H1 (cell line): ENCODE measurements around the gene SAMD4A. TPM values are rescaled to one million over a fixed set of nuclear protein-coding genes. Genes with fewer than 3 reads are reported as not detected.

ENCODE experiments used
- EZH2 ChIP-seq: fragments of 200-600 bp; sonication (generic); IDR thresholded peaks from 2 replicates; pipeline ENCODE4 v1.7.1; 2012; ENCODE audit warnings: low read depth, mild to moderate bottlenecking, moderate library complexity, low read length, inconsistent platforms; ENCODE audit not compliant: severe bottlenecking
- HDAC6 ChIP-seq: IDR thresholded peaks from one replicate; pipeline ENCODE4 v1.7.1; 2012; ENCODE audit warnings: low read depth, mild to moderate bottlenecking, inconsistent platforms, low read length, moderate library complexity
- POLR2A ChIP-seq, 2 experiments: IDR thresholded peaks; 1 replicate in 1 of 2; 2 replicates in 1 of 2; pipeline ENCODE4 v1.6.1; 2011; ENCODE audit warnings: low read depth in 2 of 2, low read length in 2 of 2, mild to moderate bottlenecking in 2 of 2; ENCODE audit errors: control extremely low read depth in 1 of 2
- RAD21 ChIP-seq, 2 experiments: IDR thresholded peaks in 1 of 2; conservative IDR thresholded peaks in 1 of 2; 2 replicates each; pipeline ENCODE4 v1.6.1; 2011; ENCODE audit warnings: low read depth in 2 of 2, low read length in 2 of 2, improper control_type of control experiment in 1 of 2, inconsistent platforms in 1 of 2, mild to moderate bottlenecking in 1 of 2, moderate library complexity in 1 of 2
- SRF ChIP-seq: IDR thresholded peaks from 2 replicates; pipeline ENCODE4 v1.6.1; 2011; ENCODE audit warnings: mild to moderate bottlenecking, low read depth, low read length, moderate library complexity
- polyA plus RNA-seq, 7 experiments: library from polyadenylated mRNA; depleted of rRNA in 3 of 7; stranded (reverse) in 5 of 7; unstranded in 2 of 7; fragments of >200 nt in 5 of 7; fragments of 200-250 nt in 2 of 7; gene quantifications; 1 replicate in 5 of 7; 2 replicates in 1 of 7; 4 replicates in 1 of 7; pipeline versions ENCODE4 v1.2.1 to v1.2.3, GENCODE V29; 2011 to 2013; ENCODE audit warnings: missing spikeins in 2 of 7, mixed read lengths in 2 of 7
- total RNA-seq: library from RNA; stranded (reverse); fragmentation: NEBNext Ultra II Directional; extraction: Animal tissue kit (Norgen Biotek cat#: 25700); gene quantifications from 2 replicates; pipeline ENCODE4 v1.2.1, GENCODE V29; 2021

The SAMD4A gene
- total and polyA plus RNA-seq, 2 of the 8 experiments (the other 6 are each of a cell fraction or from before 2014, with no cell fraction given) = 2.4 to 12.3 TPM

- no peak for TF ChIP-seq EZH2
- TF ChIP-seq SRF = no peak
- no peak for TF ChIP-seq POLR2A (IDR thresholded peaks at IDR 0.05; ENCODE audit: control extremely low read depth in 1 of 2, low read depth in 2 of 2, low read length in 2 of 2)
- TF ChIP-seq RAD21 (IDR thresholded peaks at IDR 0.05 in 1 of 2, conservative IDR thresholded peaks at IDR 0.05 in 1 of 2; ENCODE audit: low read depth in 2 of 2, low read length in 2 of 2) = no peak
- no peak for TF ChIP-seq HDAC6
Observed at GRCh38 chr14:54702492-54702891, 135.6 kb downstream of the SAMD4A start (continued).
